HEK293 (cell line): Measurements from ENCODE around the gene SYTL3.

Experiments
- CTCF ChIA-PET: fragments of 350-600 bp; formaldehyde crosslinking; extraction: SDS; loops from one replicate; lab custom pipeline; 2021; ENCODE audit warnings: antibody characterized with exemption; lab: Yijun Ruan, JAX
- POLR2A ChIA-PET: fragments of 300-600 bp; formaldehyde crosslinking; extraction: SDS; loops from one replicate; lab custom pipeline; 2020; ENCODE audit warnings: antibody characterized with exemption, inconsistent platforms; lab: Yijun Ruan, JAX
- H3K27ac ChIP-seq: fragments of 200-500 bp; sonication (Bioruptor generic); 2 replicates; pipeline ENCODE4 v1.5.1; 2014; ENCODE audit warnings: low read depth, low read length, control low read depth, inconsistent platforms; ENCODE audit errors: extremely low read depth
- H3K36me3 ChIP-seq, 2 experiments: fragments of 200-500 bp in 1 of 2; sonication (Bioruptor generic) in 1 of 2; 1 replicate in 1 of 2; 2 replicates in 1 of 2; pipeline ENCODE4 v1.5.1; 2014 to 2017; ENCODE audit warnings: inconsistent platforms in 2 of 2, low read length in 2 of 2; ENCODE audit not compliant: control insufficient read depth in 2 of 2, insufficient read depth in 1 of 2
- H3K4me1 ChIP-seq: fragments of 200-500 bp; sonication (Bioruptor generic); 2 replicates; pipeline ENCODE4 v1.5.1; 2014; ENCODE audit warnings: mild to moderate bottlenecking, low read length, inconsistent platforms; ENCODE audit not compliant: control insufficient read depth, insufficient read depth
- H3K4me3 ChIP-seq: 2 replicates; pipeline ENCODE4 v1.5.1; 2011; ENCODE audit warnings: low read depth, mild to moderate bottlenecking, control low read depth, low read length, moderate library complexity
- H3K9me3 ChIP-seq: fragments of 200-500 bp; sonication (Bioruptor generic); 2 replicates; pipeline ENCODE4 v1.5.1; 2014; ENCODE audit warnings: low read depth, low read length, inconsistent platforms; ENCODE audit not compliant: control insufficient read depth, insufficient read depth
- BCL11A ChIP-seq: fragments of 450-650 bp; formaldehyde crosslinking; IDR thresholded peaks from 2 replicates; pipeline ENCODE4 v1.5.1; 2016; ENCODE audit warnings: low read depth, missing biosample characterization, missing genetic modification characterization
- FEZF1 ChIP-seq: fragments of 450-650 bp; formaldehyde crosslinking; IDR thresholded peaks from 2 replicates; pipeline ENCODE4 v1.5.1; 2016; ENCODE audit warnings: missing biosample characterization, missing genetic modification characterization
- GLI2 ChIP-seq: fragments of 450-650 bp; formaldehyde crosslinking; IDR thresholded peaks from 2 replicates; pipeline ENCODE4; 2017; ENCODE audit warnings: missing biosample characterization, missing genetic modification characterization, low read depth, borderline replicate concordance
- MZF1 ChIP-seq: fragments of 450-650 bp; formaldehyde crosslinking; IDR thresholded peaks from 2 replicates; pipeline ENCODE4 v1.5.1; 2017; ENCODE audit warnings: missing biosample characterization, missing genetic modification characterization, borderline replicate concordance
- OSR2 ChIP-seq: fragments of 450-650 bp; formaldehyde crosslinking; IDR thresholded peaks from 2 replicates; pipeline ENCODE4 v1.5.1; 2016; ENCODE audit warnings: missing biosample characterization, missing genetic modification characterization
- PRDM4 ChIP-seq: fragments of 450-650 bp; formaldehyde crosslinking; IDR thresholded peaks from 2 replicates; pipeline ENCODE4 v1.5.1; 2017; ENCODE audit warnings: missing biosample characterization, missing genetic modification characterization
- PRDM6 ChIP-seq: fragments of 450-650 bp; formaldehyde crosslinking; IDR thresholded peaks from 2 replicates; pipeline ENCODE4 v1.5.1; 2017; ENCODE audit warnings: missing biosample characterization, missing genetic modification characterization
- SCRT1 ChIP-seq: fragments of 450-650 bp; formaldehyde crosslinking; IDR thresholded peaks from 2 replicates; pipeline ENCODE4 v1.5.1; 2016; ENCODE audit warnings: missing biosample characterization, missing genetic modification characterization, borderline replicate concordance
- SP7 ChIP-seq: fragments of 450-650 bp; formaldehyde crosslinking; IDR thresholded peaks from 2 replicates; pipeline ENCODE4 v1.5.1; 2016; ENCODE audit warnings: missing biosample characterization, missing genetic modification characterization
- TCF7L2 ChIP-seq: IDR thresholded peaks from 2 replicates; pipeline ENCODE4 v1.6.1; 2011; ENCODE audit warnings: low read depth, mild to moderate bottlenecking, inconsistent platforms, low read length, moderate library complexity, borderline replicate concordance
- YY1 ChIP-seq: fragments of 450-650 bp; formaldehyde crosslinking; IDR thresholded peaks from 2 replicates; pipeline ENCODE4 v1.5.1; 2018; ENCODE audit warnings: missing biosample characterization, missing genetic modification characterization
- ZBTB7A ChIP-seq: fragments of 450-650 bp; formaldehyde crosslinking; IDR thresholded peaks from 2 replicates; pipeline ENCODE4 v1.5.1; 2016; ENCODE audit warnings: low read depth, missing biosample characterization, missing genetic modification characterization
- ZFP3 ChIP-seq: fragments of 450-650 bp; formaldehyde crosslinking; IDR thresholded peaks from 2 replicates; pipeline ENCODE4 v1.5.1; 2016; ENCODE audit warnings: low read depth, missing biosample characterization, missing genetic modification characterization
- ZFP41 ChIP-seq: fragments of 450-650 bp; formaldehyde crosslinking; IDR thresholded peaks from 2 replicates; pipeline ENCODE4 v1.5.1; 2016; ENCODE audit warnings: missing biosample characterization, missing genetic modification characterization, borderline replicate concordance
- ZNF133 ChIP-seq: fragments of 450-650 bp; formaldehyde crosslinking; IDR thresholded peaks from 2 replicates; pipeline ENCODE4 v1.5.1; 2016; ENCODE audit warnings: missing biosample characterization, missing genetic modification characterization
- ZNF311 ChIP-seq: fragments of 450-650 bp; formaldehyde crosslinking; IDR thresholded peaks from 2 replicates; pipeline ENCODE4 v1.5.1; 2017; ENCODE audit warnings: missing biosample characterization, missing genetic modification characterization, borderline replicate concordance
- ZNF335 ChIP-seq: fragments of 450-650 bp; formaldehyde crosslinking; conservative IDR thresholded peaks from 2 replicates; pipeline ENCODE4 v1.5.1; 2016; ENCODE audit warnings: missing biosample characterization, missing genetic modification characterization
- ZNF341 ChIP-seq: fragments of 450-650 bp; formaldehyde crosslinking; IDR thresholded peaks from 2 replicates; pipeline ENCODE4; 2016; ENCODE audit warnings: low read depth, missing biosample characterization, missing genetic modification characterization
- ZNF37A ChIP-seq: fragments of 450-650 bp; IDR thresholded peaks from 2 replicates; pipeline ENCODE4 v1.5.1; 2018; ENCODE audit warnings: missing biosample characterization, missing genetic modification characterization
- ZNF433 ChIP-seq: fragments of 450-650 bp; formaldehyde crosslinking; IDR thresholded peaks from 2 replicates; pipeline ENCODE4 v1.5.1; 2016; ENCODE audit warnings: missing biosample characterization, missing genetic modification characterization, low read depth
- ZNF692 ChIP-seq: fragments of 450-650 bp; formaldehyde crosslinking; IDR thresholded peaks from 2 replicates; pipeline ENCODE4 v1.5.1; 2016; ENCODE audit warnings: missing biosample characterization, missing genetic modification characterization

The SYTL3 gene

GRCh38 chr6:158633127-158633526, 16.7 kb upstream of the SYTL3 start:
- POLR2A ChIA-PET = interaction anchor here (1.1 to 2.2 kb wide), 2 partner anchors 11 to 13 kb away, joined by 4 to 7 read pairs; partner anchors contain the start of gene DYNLT1

GRCh38 chr6:158634695-158635426, 15.0 kb upstream of the SYTL3 start:
- H3K27ac ChIP-seq = no peak overlapping the region
- no peaks in the 10 kb centered on the region for H3K9me3 ChIP-seq
- CTCF ChIA-PET = interaction anchor here (0.6 to 1.2 kb wide), 2 partner anchors 56 to 158 kb away, joined by 3 to 6 read pairs; no protein-coding TSS in a partner anchor
- peaks cover 10 to 70% of the 10 kb centered on the region in 2 experiments for H3K36me3 ChIP-seq
- no peak for TF ChIP-seq BCL11A (tag by site-specific recombination)
- no peak for TF ChIP-seq ZNF311 (tag by site-specific recombination)
- TF ChIP-seq PRDM4 (tag by site-specific recombination) = peak; percentile 31; the same call in 1 of the 2 replicates
- TF ChIP-seq SCRT1 (tag by site-specific recombination) = no peak
- TF ChIP-seq PRDM6 (tag by site-specific recombination) = peak; percentile 61; the same call in 1 of the 2 replicates
- TF ChIP-seq OSR2 = 0 out of 2 replicates have a peak, but pooled peaks have one; percentile 16
- no peak for TF ChIP-seq YY1 (tag by site-specific recombination)
- no peak for TF ChIP-seq ZNF335
- TF ChIP-seq FEZF1 = peak; percentile 22; the same call in 1 of the 2 replicates
- no peak for TF ChIP-seq GLI2 (tag by site-specific recombination)
- peak; percentile 87 for TF ChIP-seq SP7 (tag by site-specific recombination)
- TF ChIP-seq, all 188 proteins: peak for 5
- no peaks in the 10 kb centered on the region for H3K4me1 ChIP-seq
- H3K4me3 ChIP-seq = no peak overlapping the region
- POLR2A ChIA-PET = no interaction called here

More at GRCh38 chr6:158633127-158633526, 16.7 kb upstream of the SYTL3 start:
- no peaks in the 10 kb centered on the region for H3K4me1 ChIP-seq
- H3K27ac ChIP-seq = no peak overlapping the region
- no peaks in the 10 kb centered on the region for H3K9me3 ChIP-seq
- TF ChIP-seq ZNF341 (tag by site-specific recombination) = no peak
- TF ChIP-seq ZNF37A (tag by site-specific recombination) = no peak
- TF ChIP-seq ZFP3 (tag by site-specific recombination) = no peak
- no peak for TF ChIP-seq ZFP41 (tag by site-specific recombination)
- no peak for TF ChIP-seq ZNF692 (tag by site-specific recombination)
- no peak for TF ChIP-seq MZF1 (tag by site-specific recombination)
- no peak for TF ChIP-seq ZNF433 (tag by site-specific recombination)
- no peak for TF ChIP-seq ZNF133 (tag by site-specific recombination)
- no peak for TF ChIP-seq TCF7L2
- no peak for TF ChIP-seq ZBTB7A (tag by site-specific recombination)
- TF ChIP-seq, all 188 proteins: peak for 0
- Histone ChIP-seq H3K4me3 (no peak overlapping the region), H3K36me3 (peaks cover 10 to 74% of the 10 kb centered on the region in 2 experiments)
- CTCF ChIA-PET = interaction anchor here (1.3 to 1.4 kb wide), 2 partner anchors 58 to 412 kb away, joined by 3 to 7 read pairs; no protein-coding TSS in a partner anchor
